Measurements from ENCODE around the gene ERC2.

DNA sequence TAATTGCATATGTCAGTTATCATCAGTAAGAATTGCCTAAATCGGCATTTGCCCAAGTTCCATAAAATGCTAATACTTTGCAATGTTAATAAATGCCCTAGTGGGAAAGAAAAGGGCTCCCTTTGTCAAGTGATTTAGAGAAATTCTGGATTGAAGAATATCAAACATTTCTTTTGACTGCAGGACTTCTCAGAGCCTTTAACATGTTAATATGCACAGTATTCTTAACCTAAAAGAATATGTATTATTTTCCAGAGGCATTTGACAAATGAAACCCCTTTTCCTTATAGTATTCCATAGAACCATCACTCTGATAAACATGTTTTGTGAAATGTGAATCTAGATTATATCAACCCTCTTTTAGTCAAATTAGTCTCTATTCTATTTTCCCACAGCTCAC is 529.0 kb downstream of the ERC2 start:
- no peak for TF ChIP-seq EGR1 (IDR thresholded peaks at IDR 0.05)
- TF ChIP-seq EP300 (IDR thresholded peaks at IDR 0.05; ENCODE audit: borderline replicate concordance), result no peak
- TF ChIP-seq TEAD4 (IDR thresholded peaks at IDR 0.05), result no peak
- no peak for TF ChIP-seq CEBPB (IDR thresholded peaks at IDR 0.05)
- no peak for TF ChIP-seq TCF12 (IDR thresholded peaks at IDR 0.05; ENCODE audit: low read depth)
- TF ChIP-seq, protein P1, sequence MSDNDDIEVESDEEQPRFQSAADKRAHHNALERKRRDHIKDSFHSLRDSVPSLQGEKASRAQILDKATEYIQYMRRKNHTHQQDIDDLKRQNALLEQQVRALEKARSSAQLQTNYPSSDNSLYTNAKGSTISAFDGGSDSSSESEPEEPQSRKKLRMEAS (IDR thresholded peaks at IDR 0.05), result no peak
- TF ChIP-seq, protein P2, sequence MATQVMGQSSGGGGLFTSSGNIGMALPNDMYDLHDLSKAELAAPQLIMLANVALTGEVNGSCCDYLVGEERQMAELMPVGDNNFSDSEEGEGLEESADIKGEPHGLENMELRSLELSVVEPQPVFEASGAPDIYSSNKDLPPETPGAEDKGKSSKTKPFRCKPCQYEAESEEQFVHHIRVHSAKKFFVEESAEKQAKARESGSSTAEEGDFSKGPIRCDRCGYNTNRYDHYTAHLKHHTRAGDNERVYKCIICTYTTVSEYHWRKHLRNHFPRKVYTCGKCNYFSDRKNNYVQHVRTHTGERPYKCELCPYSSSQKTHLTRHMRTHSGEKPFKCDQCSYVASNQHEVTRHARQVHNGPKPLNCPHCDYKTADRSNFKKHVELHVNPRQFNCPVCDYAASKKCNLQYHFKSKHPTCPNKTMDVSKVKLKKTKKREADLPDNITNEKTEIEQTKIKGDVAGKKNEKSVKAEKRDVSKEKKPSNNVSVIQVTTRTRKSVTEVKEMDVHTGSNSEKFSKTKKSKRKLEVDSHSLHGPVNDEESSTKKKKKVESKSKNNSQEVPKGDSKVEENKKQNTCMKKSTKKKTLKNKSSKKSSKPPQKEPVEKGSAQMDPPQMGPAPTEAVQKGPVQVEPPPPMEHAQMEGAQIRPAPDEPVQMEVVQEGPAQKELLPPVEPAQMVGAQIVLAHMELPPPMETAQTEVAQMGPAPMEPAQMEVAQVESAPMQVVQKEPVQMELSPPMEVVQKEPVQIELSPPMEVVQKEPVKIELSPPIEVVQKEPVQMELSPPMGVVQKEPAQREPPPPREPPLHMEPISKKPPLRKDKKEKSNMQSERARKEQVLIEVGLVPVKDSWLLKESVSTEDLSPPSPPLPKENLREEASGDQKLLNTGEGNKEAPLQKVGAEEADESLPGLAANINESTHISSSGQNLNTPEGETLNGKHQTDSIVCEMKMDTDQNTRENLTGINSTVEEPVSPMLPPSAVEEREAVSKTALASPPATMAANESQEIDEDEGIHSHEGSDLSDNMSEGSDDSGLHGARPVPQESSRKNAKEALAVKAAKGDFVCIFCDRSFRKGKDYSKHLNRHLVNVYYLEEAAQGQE (IDR thresholded peaks at IDR 0.05; ENCODE audit: low read depth), result no peak
- TF ChIP-seq, protein P3, sequence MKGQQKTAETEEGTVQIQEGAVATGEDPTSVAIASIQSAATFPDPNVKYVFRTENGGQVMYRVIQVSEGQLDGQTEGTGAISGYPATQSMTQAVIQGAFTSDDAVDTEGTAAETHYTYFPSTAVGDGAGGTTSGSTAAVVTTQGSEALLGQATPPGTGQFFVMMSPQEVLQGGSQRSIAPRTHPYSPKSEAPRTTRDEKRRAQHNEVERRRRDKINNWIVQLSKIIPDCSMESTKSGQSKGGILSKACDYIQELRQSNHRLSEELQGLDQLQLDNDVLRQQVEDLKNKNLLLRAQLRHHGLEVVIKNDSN (IDR thresholded peaks at IDR 0.05), result no peak
- no peak for TF ChIP-seq RAD21 (IDR thresholded peaks at IDR 0.05; ENCODE audit: low read depth)

Data from Ishikawa (cell line).